Sigmoid colon (tissue), 7 donors: ENCODE data around the gene RAB40B. TPM values are rescaled to one million over a fixed set of nuclear protein-coding genes. Genes with fewer than 3 reads are reported as not detected.

Experiments used
- DNase-seq: peaks from one replicate; pipeline ENCODE4 v3.0.0-alpha.2; 2019
- H3K27ac ChIP-seq, 4 donors: fragments of 200-600 bp; sonication (generic); one replicate each; pipeline ENCODE4 v1.5.1; 2016 to 2019; ENCODE audit warnings: mild to moderate bottlenecking in 1 of 4
- H3K27me3 ChIP-seq, 3 donors: fragments of 200-600 bp; sonication (generic); one replicate each; pipeline ENCODE4 v1.5.1; 2019; ENCODE audit warnings: mild to moderate bottlenecking in 1 of 3
- H3K36me3 ChIP-seq, 4 donors: fragments of 200-600 bp; sonication (generic); one replicate each; pipeline ENCODE4 v1.5.1; 2016 to 2019
- H3K4me1 ChIP-seq, 4 donors: fragments of 200-600 bp; sonication (generic); one replicate each; pipeline ENCODE4 v1.5.1; 2017 to 2019
- H3K4me3 ChIP-seq, 4 donors: fragments of 200-600 bp; sonication (generic); one replicate each; pipeline ENCODE4 v1.5.1; 2017 to 2019; ENCODE audit warnings: mild to moderate bottlenecking in 2 of 4, moderate library complexity in 1 of 4
- H3K9me3 ChIP-seq, 4 donors: fragments of 200-600 bp in 3 of 4; sonication (generic) in 3 of 4; one replicate each; pipeline versions ENCODE4 v1.5.1 to v1.6.1; 2013 to 2019
- EP300 ChIP-seq, 4 donors: sonication (generic); formaldehyde crosslinking; IDR thresholded peaks; one replicate each; pipeline ENCODE4 v1.6.1; 2017; ENCODE audit warnings: antibody characterized with exemption in 4 of 4
- POLR2A ChIP-seq, 2 donors: fragments of 450-650 bp; IDR thresholded peaks; one replicate each; pipeline ENCODE4 v1.6.1; 2016; ENCODE audit warnings: antibody characterized with exemption in 2 of 2, mild to moderate bottlenecking in 2 of 2, moderate library complexity in 2 of 2
- POLR2AphosphoS5 ChIP-seq, 4 donors: sonication (generic); formaldehyde crosslinking; IDR thresholded peaks; one replicate each; pipeline ENCODE4 v1.6.1; 2017; ENCODE audit warnings: antibody characterized with exemption in 4 of 4
- WGBS, 2 donors: extraction: QIAGEN DNeasy Blood & Tissue Kit; methylation state at CpG; one replicate each; pipeline ENCODE4 v1.1.7; 2013; 5-methylcytosine and 5-hydroxymethylcytosine counted together
- intact Hi-C: fragments of 100-400 bp; cut with DNase I; formaldehyde crosslinking; loops from one replicate; pipeline ENCODE4 v1.15.1; 2023
- polyA plus RNA-seq, 3 donors: library from polyadenylated mRNA; stranded (reverse); fragments of 200-250 nt; gene quantifications; one replicate each; pipeline ENCODE4 v1.2.3, GENCODE V29; 2013
- total RNA-seq, 4 donors: library from RNA; depleted of rRNA; stranded (reverse); fragments of >200 nt; gene quantifications; one replicate each; pipeline ENCODE4 v1.1.0, GENCODE V29; 2016
- TF ChIP-seq, protein P1 (sequence below), 4 experiments: fragments of 450-650 bp in 3 of 4; fragments of 200-600 bp in 1 of 4; IDR thresholded peaks; one replicate each; pipeline ENCODE4 v1.5.1; 2016 to 2019; ENCODE audit warnings: antibody characterized with exemption in 4 of 4, mild to moderate bottlenecking in 3 of 4, moderate library complexity in 2 of 4
- donor health status: healthy with polysubstance abuse.
- donor health status: Bipolar disorder and iron deficiency.
- donor health status: healthy.

RAB40B gene
- total and polyA plus RNA-seq, 7 donors = 11.7 to 32.7 (median 23.2) TPM

DNA sequence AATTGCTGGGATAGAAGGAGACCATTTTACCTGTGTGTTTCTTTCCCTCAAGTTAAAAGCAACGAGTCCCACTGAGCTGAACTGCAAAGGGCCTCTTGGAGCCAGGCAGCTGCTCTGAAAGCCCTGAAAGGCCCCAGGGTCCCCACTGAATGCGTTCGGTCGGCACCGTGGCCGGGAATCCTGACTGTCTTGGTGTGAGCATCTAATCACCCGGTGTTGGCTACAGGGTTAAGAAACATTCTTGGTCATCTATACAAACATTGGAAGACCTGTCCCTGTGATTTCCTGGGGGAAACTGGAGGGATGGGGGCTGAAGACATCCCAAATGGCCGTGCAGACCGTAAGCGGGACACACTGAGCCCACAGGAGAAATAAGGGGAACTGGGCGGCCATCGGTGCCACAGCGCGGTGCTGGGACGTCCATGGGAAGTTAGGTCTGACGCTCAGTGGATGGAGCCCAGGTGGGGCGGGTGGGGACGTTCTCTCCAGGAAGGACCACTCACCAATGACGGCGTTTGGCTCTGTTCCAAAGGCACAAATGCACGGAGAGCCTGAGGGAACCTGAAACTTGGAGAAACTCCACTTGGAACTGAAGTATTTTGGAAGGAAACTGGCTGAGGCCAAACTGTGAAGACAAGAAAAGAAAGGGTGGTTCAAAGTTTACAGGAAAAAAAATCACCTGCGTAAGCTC is 82.3 kb downstream of the RAB40B start:
- Histone ChIP-seq H3K9me3 (no peaks in the 10 kb centered on the region), H3K27ac (no peak overlapping the region), H3K4me1 (no peaks in the 10 kb centered on the region), H3K27me3 (no peaks in the 10 kb centered on the region), H3K36me3 (peaks cover 13 to 76% (median 56%) of the 10 kb centered on the region in 4 donors), H3K4me3 (no peak overlapping the region)
- no peak for DNase-seq
- intact Hi-C loops = loop anchor here (2.0 kb wide), 1 partner anchor 27 kb away; no protein-coding TSS in a partner anchor
- WGBS, 2 donors = 89 to 93% methylated on average over 22 of the region's 22 CpGs
- TF ChIP-seq, protein P1, sequence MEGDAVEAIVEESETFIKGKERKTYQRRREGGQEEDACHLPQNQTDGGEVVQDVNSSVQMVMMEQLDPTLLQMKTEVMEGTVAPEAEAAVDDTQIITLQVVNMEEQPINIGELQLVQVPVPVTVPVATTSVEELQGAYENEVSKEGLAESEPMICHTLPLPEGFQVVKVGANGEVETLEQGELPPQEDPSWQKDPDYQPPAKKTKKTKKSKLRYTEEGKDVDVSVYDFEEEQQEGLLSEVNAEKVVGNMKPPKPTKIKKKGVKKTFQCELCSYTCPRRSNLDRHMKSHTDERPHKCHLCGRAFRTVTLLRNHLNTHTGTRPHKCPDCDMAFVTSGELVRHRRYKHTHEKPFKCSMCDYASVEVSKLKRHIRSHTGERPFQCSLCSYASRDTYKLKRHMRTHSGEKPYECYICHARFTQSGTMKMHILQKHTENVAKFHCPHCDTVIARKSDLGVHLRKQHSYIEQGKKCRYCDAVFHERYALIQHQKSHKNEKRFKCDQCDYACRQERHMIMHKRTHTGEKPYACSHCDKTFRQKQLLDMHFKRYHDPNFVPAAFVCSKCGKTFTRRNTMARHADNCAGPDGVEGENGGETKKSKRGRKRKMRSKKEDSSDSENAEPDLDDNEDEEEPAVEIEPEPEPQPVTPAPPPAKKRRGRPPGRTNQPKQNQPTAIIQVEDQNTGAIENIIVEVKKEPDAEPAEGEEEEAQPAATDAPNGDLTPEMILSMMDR (IDR thresholded peaks at IDR 0.05) = no peak
- TF ChIP-seq EP300 (IDR thresholded peaks at IDR 0.05) (no peak), POLR2A (IDR thresholded peaks at IDR 0.05) (no peak), POLR2AphosphoS5 (IDR thresholded peaks at IDR 0.05) (no peak)

GRCh38 chr17:82615084-82616020 is 83.1 kb downstream of the RAB40B start:
- no peak for TF ChIP-seq POLR2A (IDR thresholded peaks at IDR 0.05)
- no peak for TF ChIP-seq EP300 (IDR thresholded peaks at IDR 0.05)
- TF ChIP-seq, protein P1 (IDR thresholded peaks at IDR 0.05) = no peak
- TF ChIP-seq POLR2AphosphoS5 (IDR thresholded peaks at IDR 0.05) = no peak
- WGBS, 2 donors = 94% methylated on average over 45 of the region's 45 CpGs
- no peaks in the 10 kb centered on the region for H3K9me3 ChIP-seq
- no peaks in the 10 kb centered on the region for H3K27me3 ChIP-seq
- H3K36me3 ChIP-seq = peaks cover 13 to 76% (median 51%) of the 10 kb centered on the region in 4 donors
- no peak overlapping the region for H3K27ac ChIP-seq
- no peak overlapping the region for H3K4me3 ChIP-seq
- intact Hi-C loops = loop anchor here (2.0 kb wide), 1 partner anchor 27 kb away; no protein-coding TSS in a partner anchor
- no peak for DNase-seq
- no peaks in the 10 kb centered on the region for H3K4me1 ChIP-seq

- DNase-seq = no peak
- no peaks in the 10 kb centered on the region for H3K27me3 ChIP-seq
- no peaks in the 10 kb centered on the region for H3K4me1 ChIP-seq
- H3K4me3 ChIP-seq = no peak overlapping the region
- H3K27ac ChIP-seq = no peak overlapping the region
- TF ChIP-seq POLR2AphosphoS5 (IDR thresholded peaks at IDR 0.05) = no peak
- TF ChIP-seq EP300 (IDR thresholded peaks at IDR 0.05) = no peak
- intact Hi-C loops = no loop called here
- no peaks in the 10 kb centered on the region for H3K9me3 ChIP-seq
- 88 to 94% methylated on average over 18 to 22 of the region's 22 CpGs for WGBS, 2 donors
- peaks cover 13 to 75% (median 45%) of the 10 kb centered on the region in 4 donors for H3K36me3 ChIP-seq
Measured at GRCh38 chr17:82614095-82614631, 84.3 kb downstream of the RAB40B start.

DNA sequence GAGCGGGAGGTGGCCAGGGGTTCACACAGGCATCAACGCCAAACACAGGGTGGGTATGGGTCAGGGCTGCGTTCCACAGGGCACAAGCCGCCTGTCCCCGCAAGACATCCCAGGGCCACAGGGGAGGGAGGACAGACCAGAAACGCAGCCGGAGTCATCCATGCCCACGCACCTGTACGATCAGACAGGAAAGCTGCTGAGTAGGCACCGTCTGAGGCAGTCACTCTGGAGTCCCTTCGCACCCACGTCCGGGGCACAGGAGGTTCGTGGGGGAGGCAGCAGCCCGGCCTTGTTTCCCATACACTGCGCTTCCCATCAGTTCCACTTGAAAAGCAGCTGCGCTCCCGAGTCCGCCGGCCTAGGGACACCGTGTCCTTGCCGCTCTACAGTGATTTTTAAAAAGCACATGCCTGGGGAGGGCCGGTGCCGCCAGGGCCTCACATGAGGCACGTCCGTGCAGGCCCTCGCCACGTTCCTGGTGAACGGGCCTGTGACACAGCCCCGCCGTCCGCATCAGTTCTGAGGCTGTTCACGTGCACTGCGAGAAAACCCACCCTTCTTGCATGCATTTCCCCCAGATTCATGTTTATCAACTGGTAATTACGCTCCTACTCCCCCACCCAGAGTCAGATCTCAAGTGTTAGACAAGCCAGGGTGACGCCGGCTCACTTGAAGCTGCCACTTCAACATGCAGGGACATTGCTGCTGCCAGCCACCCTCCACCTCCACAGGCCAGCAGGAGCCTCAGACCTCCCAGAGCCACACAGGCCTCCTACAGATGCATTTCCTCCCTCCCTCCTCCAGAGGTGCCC is 85.0 kb downstream of the RAB40B start:
- no peak for DNase-seq
- Histone ChIP-seq H3K27me3 (no peaks in the 10 kb centered on the region), H3K36me3 (peaks cover 13 to 69% (median 38%) of the 10 kb centered on the region in 4 donors), H3K9me3 (no peaks in the 10 kb centered on the region), H3K4me3 (no peak overlapping the region), H3K27ac (no peak overlapping the region), H3K4me1 (no peaks in the 10 kb centered on the region)
- TF ChIP-seq EP300 (IDR thresholded peaks at IDR 0.05) (no peak), POLR2A (IDR thresholded peaks at IDR 0.05) (no peak), POLR2AphosphoS5 (IDR thresholded peaks at IDR 0.05) (no peak)
- TF ChIP-seq, protein P1 (IDR thresholded peaks at IDR 0.05) = no peak
- 93 to 94% methylated on average over 37 of the region's 37 CpGs for WGBS, 2 donors
- intact Hi-C loops = no loop called here
